T-cell (primary cell): Measurements from ENCODE around the gene AGR3. TPM values are rescaled to one million over a fixed set of nuclear protein-coding genes. Genes with fewer than 3 reads are reported as not detected.

Source experiments
- ATAC-seq, 4 experiments: fragments of 200-7000 bp in 3 of 4; fragments of 150-1000 bp in 1 of 4; cut with Tn5 transposase; replicated peaks in 1 of 4; 1 replicate in 3 of 4; 2 replicates in 1 of 4; pipeline ENCODE4 v1.10.0; 2021; ENCODE audit warnings: moderate library complexity in 3 of 4, mild to moderate bottlenecking in 2 of 4, moderate number of reproducible peaks in 1 of 4
- CTCF ChIA-PET, 2 donors: fragments of 300-600 bp; sonication (Branson Sonifier 250); formaldehyde crosslinking; loops; one replicate each; lab custom pipeline; 2022; ENCODE audit warnings: antibody characterized with exemption in 2 of 2; lab: Charles Lee
- POLR2A ChIA-PET, 2 donors: fragments of 300-600 bp; sonication (Branson Sonifier 250); formaldehyde crosslinking; loops; one replicate each; lab custom pipeline; 2022; ENCODE audit warnings: antibody characterized with exemption in 2 of 2; lab: Charles Lee
- DNase-seq, 35 experiments: peaks; one replicate each; pipeline versions ENCODE4 v3.0.0 to v3.0.0-alpha.2; 2013 to 2023
- H3K27ac ChIP-seq: one replicate; pipeline ENCODE4 v1.5.1; 2013; ENCODE audit warnings: low read length
- H3K27me3 ChIP-seq, 2 experiments: replicated peaks in 1 of 2; 1 replicate in 1 of 2; 2 replicates in 1 of 2; pipeline versions ENCODE4 v1.6.1 to v1.7.0; 2013; ENCODE audit warnings: low read length in 1 of 2, mixed read lengths in 1 of 2; ENCODE audit not compliant: control insufficient read depth in 2 of 2, insufficient read depth in 2 of 2; ENCODE audit errors: extremely low read depth in 1 of 2
- H3K36me3 ChIP-seq, 2 donors: 1 replicate in 1 of 2; 2 replicates in 1 of 2; pipeline versions ENCODE4 v1.6.1 to v1.7.0; 2013; ENCODE audit warnings: low read length in 1 of 2; ENCODE audit not compliant: control insufficient read depth in 2 of 2, insufficient read depth in 1 of 2; ENCODE audit errors: extremely low read depth in 1 of 2
- H3K4me1 ChIP-seq, 2 experiments: 1 replicate in 1 of 2; 2 replicates in 1 of 2; pipeline versions ENCODE4 v1.6.1 to v1.7.0; 2013; ENCODE audit warnings: low read length in 2 of 2, mixed read lengths in 1 of 2; ENCODE audit not compliant: insufficient read depth in 2 of 2, control insufficient read depth in 1 of 2; ENCODE audit errors: extremely low read depth in 1 of 2
- H3K4me3 ChIP-seq, 2 donors: 1 replicate in 1 of 2; 2 replicates in 1 of 2; pipeline versions ENCODE4 v1.5.1 to v1.7.0; 2013; ENCODE audit warnings: mild to moderate bottlenecking in 2 of 2, low read length in 1 of 2, moderate library complexity in 1 of 2; ENCODE audit not compliant: control insufficient read depth in 1 of 2; ENCODE audit errors: extremely low read depth in 1 of 2
- H3K9me3 ChIP-seq: 2 replicates; pipeline ENCODE4 v1.7.0; 2013
- H3K27ac Mint-ChIP-seq, 2 donors: one replicate each; pipeline ENCODE4 v1.8.0; 2020 to 2021; ENCODE audit warnings: mild to moderate bottlenecking in 2 of 2, mixed read lengths in 2 of 2
- H3K27me3 Mint-ChIP-seq, 2 donors: one replicate each; pipeline ENCODE4 v1.8.0; 2021 to 2022; ENCODE audit warnings: mixed read lengths in 2 of 2
- H3K36me3 Mint-ChIP-seq: one replicate; pipeline ENCODE4 v1.8.0; 2021; ENCODE audit warnings: mixed read lengths
- H3K4me1 Mint-ChIP-seq, 3 donors: one replicate each; pipeline ENCODE4 v1.8.0; 2020 to 2022; ENCODE audit warnings: mixed read lengths in 3 of 3, mild to moderate bottlenecking in 1 of 3
- H3K4me3 Mint-ChIP-seq, 3 donors: one replicate each; pipeline ENCODE4 v1.8.0; 2020 to 2022; ENCODE audit warnings: mild to moderate bottlenecking in 3 of 3, mixed read lengths in 3 of 3, moderate library complexity in 3 of 3
- H3K9me3 Mint-ChIP-seq, 3 donors: one replicate each; pipeline ENCODE4 v1.8.0; 2020 to 2022; ENCODE audit warnings: mixed read lengths in 3 of 3
- WGBS: methylation state at CpG from one replicate; pipeline ENCODE4 v1.1.5; 2013; ENCODE audit warnings: missing lambda C conversion rate; ENCODE audit not compliant: insufficient coverage; 5-methylcytosine and 5-hydroxymethylcytosine counted together
- total RNA-seq, 35 experiments: library from RNA in 6 of 35; stranded (reverse) in 6 of 35; fragments of 120-200 nt in 1 of 35; gene quantifications; one replicate each; pipeline versions ENCODE4 v1.2.1 to v1.2.4 and lab custom pipeline; 2013 to 2026

Gene AGR3
- total RNA-seq, 5 donors from 2014 or later (not counting 1 experiment from before 2014, with no cell fraction given): not detected

GRCh38 chr7:16889305-16889704 lies 7.5 kb upstream of the AGR3 start:
- H3K27ac ChIP-seq: no peak overlapping the region
- Mint-ChIP-seq H3K27ac (no peak overlapping the region), H3K27me3 (peaks cover 0 to 4% of the 10 kb centered on the region in 2 donors), H3K36me3 (no peaks in the 10 kb centered on the region), H3K4me1 (peaks cover 0 to 8% (median 7%) of the 10 kb centered on the region in 3 donors), H3K9me3 (no peaks in the 10 kb centered on the region), H3K4me3 (no peak overlapping the region)
- no peaks in the 10 kb centered on the region for H3K4me1 ChIP-seq
- WGBS: 100% methylated on average over 1 of the region's 5 CpGs
- H3K9me3 ChIP-seq: no peaks in the 10 kb centered on the region
- ATAC-seq: no peak
- no peaks in the 10 kb centered on the region for H3K36me3 ChIP-seq
- CTCF ChIA-PET: interaction anchor here in 1 of 2 donors (0.8 kb wide), 1 partner anchor 29 kb away, joined by 3 read pairs; no protein-coding TSS in a partner anchor
- no peak for DNase-seq
- POLR2A ChIA-PET: no interaction called here
- no peak overlapping the region for H3K4me3 ChIP-seq
- H3K27me3 ChIP-seq: no peaks in the 10 kb centered on the region

- no peaks in the 10 kb centered on the region for H3K4me1 Mint-ChIP-seq
- Histone ChIP-seq H3K9me3 (no peaks in the 10 kb centered on the region), H3K4me1 (no peaks in the 10 kb centered on the region), H3K4me3 (no peak overlapping the region), H3K36me3 (no peaks in the 10 kb centered on the region), H3K27me3 (no peaks in the 10 kb centered on the region), H3K27ac (no peak overlapping the region)
- ChIA-PET CTCF (no interaction called here), POLR2A (no interaction called here)
- ATAC-seq (no peak), DNase-seq (no peak)
- peaks cover 2 to 4% of the 10 kb centered on the region in 2 donors for H3K27me3 Mint-ChIP-seq
- no CpG with 5 or more reads among the region's 2 CpGs for WGBS
- H3K9me3 Mint-ChIP-seq: no peaks in the 10 kb centered on the region
- no peak overlapping the region for H3K27ac Mint-ChIP-seq
- no peaks in the 10 kb centered on the region for H3K36me3 Mint-ChIP-seq
- no peak overlapping the region for H3K4me3 Mint-ChIP-seq
These were observed 2.1 kb upstream of the AGR3 start for GRCh38 chr7:16883918-16884317.

- no peaks in the 10 kb centered on the region for H3K4me1 Mint-ChIP-seq
- no CpG with 5 or more reads among the region's 1 CpG for WGBS
- no peaks in the 10 kb centered on the region for H3K36me3 Mint-ChIP-seq
These were observed 1.2 kb downstream of the AGR3 start for GRCh38 chr7:16880554-16880953.

GRCh38 chr7:16879181-16879580 lies 2.6 kb downstream of the AGR3 start:
- no peak for ATAC-seq
- no peaks in the 10 kb centered on the region for H3K36me3 ChIP-seq
- no peak overlapping the region for H3K4me3 Mint-ChIP-seq
- no peaks in the 10 kb centered on the region for H3K4me1 ChIP-seq
- no peak overlapping the region for H3K27ac ChIP-seq
- H3K27me3 ChIP-seq: no peaks in the 10 kb centered on the region
- H3K9me3 Mint-ChIP-seq: no peaks in the 10 kb centered on the region
- H3K4me1 Mint-ChIP-seq: no peaks in the 10 kb centered on the region
- no peaks in the 10 kb centered on the region for H3K36me3 Mint-ChIP-seq
- no peak overlapping the region for H3K27ac Mint-ChIP-seq
- ChIA-PET CTCF (no interaction called here), POLR2A (no interaction called here)
- no peak overlapping the region for H3K4me3 ChIP-seq
- DNase-seq: no peak
- no CpG with 5 or more reads among the region's 1 CpG for WGBS
- peaks cover 0 to 5% of the 10 kb centered on the region in 2 donors for H3K27me3 Mint-ChIP-seq
- no peaks in the 10 kb centered on the region for H3K9me3 ChIP-seq

More at GRCh38 chr7:16880554-16880953, 1.2 kb downstream of the AGR3 start:
- Histone ChIP-seq H3K27ac (no peak overlapping the region), H3K9me3 (no peaks in the 10 kb centered on the region), H3K36me3 (no peaks in the 10 kb centered on the region), H3K4me1 (no peaks in the 10 kb centered on the region), H3K4me3 (no peak overlapping the region), H3K27me3 (no peaks in the 10 kb centered on the region)
- Mint-ChIP-seq H3K27me3 (peaks cover 0 to 5% of the 10 kb centered on the region in 2 donors), H3K9me3 (no peaks in the 10 kb centered on the region), H3K27ac (no peak overlapping the region), H3K4me3 (no peak overlapping the region)
- POLR2A ChIA-PET: interaction anchor here in 1 of 2 donors (0.6 kb wide), 1 partner anchor 20 kb away, joined by 3 read pairs; no protein-coding TSS in a partner anchor
- ATAC-seq (no peak), DNase-seq (no peak)
- CTCF ChIA-PET: no interaction called here

- ATAC-seq (no peak), DNase-seq (no peak)
- ChIA-PET CTCF (no interaction called here), POLR2A (no interaction called here)
- no CpG with 5 or more reads among the region's 1 CpG for WGBS
- H3K4me3 Mint-ChIP-seq: no peak overlapping the region
- Histone ChIP-seq H3K9me3 (no peaks in the 10 kb centered on the region), H3K27ac (no peak overlapping the region), H3K4me3 (no peak overlapping the region), H3K4me1 (no peaks in the 10 kb centered on the region), H3K27me3 (peaks cover 0 to 3% of the 10 kb centered on the region in 2 experiments), H3K36me3 (no peaks in the 10 kb centered on the region)
- H3K27ac Mint-ChIP-seq: no peak overlapping the region
- H3K4me1 Mint-ChIP-seq: no peaks in the 10 kb centered on the region
- no peaks in the 10 kb centered on the region for H3K36me3 Mint-ChIP-seq
- H3K27me3 Mint-ChIP-seq: peaks cover 0 to 3% of the 10 kb centered on the region in 2 donors
- peaks cover 5 to 10% (median 5%) of the 10 kb centered on the region in 3 donors for H3K9me3 Mint-ChIP-seq
These were observed 5.9 kb downstream of the AGR3 start for GRCh38 chr7:16875861-16876260.

GRCh38 chr7:16874066-16874465 lies 7.7 kb downstream of the AGR3 start:
- no peak overlapping the region for H3K27ac ChIP-seq
- no peaks in the 10 kb centered on the region for H3K36me3 Mint-ChIP-seq
- no peaks in the 10 kb centered on the region for H3K4me1 ChIP-seq
- no peak overlapping the region for H3K4me3 Mint-ChIP-seq
- peaks cover 0 to 3% of the 10 kb centered on the region in 2 experiments for H3K27me3 ChIP-seq
- POLR2A ChIA-PET: no interaction called here
- no peaks in the 10 kb centered on the region for H3K36me3 ChIP-seq
- no peak for DNase-seq
- ATAC-seq: no peak
- H3K27ac Mint-ChIP-seq: no peak overlapping the region
- no CpG with 5 or more reads among the region's 4 CpGs for WGBS
- H3K9me3 Mint-ChIP-seq: peaks cover 5 to 10% (median 5%) of the 10 kb centered on the region in 3 donors
- peaks cover 0 to 3% of the 10 kb centered on the region in 2 donors for H3K27me3 Mint-ChIP-seq
- CTCF ChIA-PET: interaction anchor here (0.6 to 1.0 kb wide), 2 partner anchors 16 to 44 kb away, joined by 3 read pairs; no protein-coding TSS in a partner anchor
- H3K4me3 ChIP-seq: no peak overlapping the region
- no peaks in the 10 kb centered on the region for H3K9me3 ChIP-seq
- no peaks in the 10 kb centered on the region for H3K4me1 Mint-ChIP-seq

- ChIA-PET CTCF (no interaction called here), POLR2A (no interaction called here)
- Mint-ChIP-seq H3K36me3 (no peaks in the 10 kb centered on the region), H3K27ac (no peak overlapping the region), H3K9me3 (peaks cover 5 to 8% (median 5%) of the 10 kb centered on the region in 3 donors), H3K4me1 (no peaks in the 10 kb centered on the region), H3K27me3 (peaks cover 6 to 9% of the 10 kb centered on the region in 2 donors), H3K4me3 (no peak overlapping the region)
- no peak for ATAC-seq
- H3K36me3 ChIP-seq: no peaks in the 10 kb centered on the region
- no peaks in the 10 kb centered on the region for H3K4me1 ChIP-seq
- H3K4me3 ChIP-seq: no peak overlapping the region
- no peak for DNase-seq
- H3K27ac ChIP-seq: no peak overlapping the region
- H3K27me3 ChIP-seq: peaks cover 0 to 3% of the 10 kb centered on the region in 2 experiments
- H3K9me3 ChIP-seq: no peaks in the 10 kb centered on the region
These were observed 14.5 kb downstream of the AGR3 start for GRCh38 chr7:16867328-16867727.
